HG03066 (cell line): ENCODE results near the gene CDKL2.

Experiments
- ATAC-seq: cut with Tn5 transposase; IDR thresholded peaks from one replicate; pipeline ENCODE4 v1.9.1; 2021; ENCODE audit warnings: low read depth; ENCODE audit not compliant: unreplicated experiment

The CDKL2 gene

GRCh38 chr4:75643651-75644050 lies 13.3 kb upstream of the CDKL2 start:
- ATAC-seq: no peak

- no peak for ATAC-seq
These were observed 8.9 kb upstream of the CDKL2 start for GRCh38 chr4:75639124-75639695.

- no peak for ATAC-seq
These were observed 7.5 kb upstream of the CDKL2 start for GRCh38 chr4:75637827-75638226.

GRCh38 chr4:75637176-75637575 lies 6.8 kb upstream of the CDKL2 start:
- no peak for ATAC-seq

GRCh38 chr4:75634951-75635350 lies 4.6 kb upstream of the CDKL2 start:
- ATAC-seq: no peak

- ATAC-seq: no peak
These were observed 4.0 kb upstream of the CDKL2 start for GRCh38 chr4:75634281-75634680.

GRCh38 chr4:75633846-75634245 lies 3.5 kb upstream of the CDKL2 start:
- no peak for ATAC-seq

GRCh38 chr4:75630937-75631329 lies 605 bp upstream of the CDKL2 start:
- ATAC-seq: no peak

GRCh38 chr4:75629239-75629638 lies 1.1 kb downstream of the CDKL2 start:
- no peak for ATAC-seq

GRCh38 chr4:75623026-75623425 lies 7.3 kb downstream of the CDKL2 start:
- ATAC-seq: no peak

GRCh38 chr4:75621715-75622114 lies 8.6 kb downstream of the CDKL2 start:
- ATAC-seq: no peak

- no peak for ATAC-seq
These were observed 18.0 kb downstream of the CDKL2 start for GRCh38 chr4:75612306-75612705.

- no peak for ATAC-seq
These were observed 24.4 kb downstream of the CDKL2 start for GRCh38 chr4:75605928-75606327.

- ATAC-seq: no peak
These were observed 30.7 kb downstream of the CDKL2 start for GRCh38 chr4:75599647-75600046.

GRCh38 chr4:75598390-75598789 lies 31.9 kb downstream of the CDKL2 start:
- no peak for ATAC-seq

- ATAC-seq: no peak
These were observed 34.3 kb downstream of the CDKL2 start for GRCh38 chr4:75596061-75596460.

- ATAC-seq: no peak
These were observed 36.9 kb downstream of the CDKL2 start for GRCh38 chr4:75593393-75593792.

- ATAC-seq: no peak
These were observed 46.3 kb downstream of the CDKL2 start for GRCh38 chr4:75584067-75584466.

- no peak for ATAC-seq
These were observed 62.6 kb downstream of the CDKL2 start for GRCh38 chr4:75567725-75568124.

- no peak for ATAC-seq
These were observed 63.4 kb downstream of the CDKL2 start for GRCh38 chr4:75566911-75567310.

GRCh38 chr4:75565481-75565880 lies 64.8 kb downstream of the CDKL2 start:
- ATAC-seq: no peak

GRCh38 chr4:75564023-75564422 lies 66.3 kb downstream of the CDKL2 start:
- ATAC-seq: no peak

- ATAC-seq: no peak
These were observed 68.5 kb downstream of the CDKL2 start for GRCh38 chr4:75561789-75562188.
